HCT116 (cell line): ENCODE results near the gene PKP3. TPM values are rescaled to one million over a fixed set of nuclear protein-coding genes. Genes with fewer than 3 reads are reported as not detected.

Source experiments
- ATAC-seq: fragments of 200-7000 bp; cut with Tn5 transposase; 2 replicates; pipeline ENCODE4 v1.9.1; 2020; ENCODE audit warnings: mild to moderate bottlenecking, moderate library complexity
- BruUV-seq: library from RNA; stranded (reverse); fragments of 400-500 nt; replicated peaks from 2 replicates; lab custom pipeline; 2021; lab: Mats Ljungman, UMichigan
- CTCF ChIA-PET: fragments of 300-600 bp; sonication (Branson Sonifier 250); formaldehyde crosslinking; loops from one replicate; lab custom pipeline; 2021; ENCODE audit warnings: antibody characterized with exemption; lab: Charles Lee
- POLR2A ChIA-PET: fragments of 300-600, 350-600 bp; sonication (Branson Sonifier 250); formaldehyde crosslinking; loops from one replicate; lab custom pipeline; 2021; ENCODE audit warnings: antibody characterized with exemption; lab: Charles Lee
- RAD21 ChIA-PET, 2 experiments: fragments of 300-600 bp; sonication (Branson Sonifier 250); formaldehyde crosslinking; loops; one replicate each; lab custom pipeline; 2023; ENCODE audit warnings: low total read pairs in 2 of 2; ENCODE audit not compliant: uncharacterized antibody in 2 of 2, unreplicated experiment in 2 of 2, low non-redundant PET in 1 of 2; lab: Charles Lee
- DNase-seq: peaks from one replicate; pipeline ENCODE4 v3.0.0-alpha.2; 2010; ENCODE audit warnings: low read depth, low spot score
- H2AFZ ChIP-seq: fragments of 200-600 bp; shearing (Covaris generic), sonication (generic); 2 replicates; pipeline ENCODE4 v1.6.1; 2017; ENCODE audit warnings: low read depth, mixed run types, mixed read lengths, antibody characterized with exemption, low read length; ENCODE audit not compliant: poor library complexity, severe bottlenecking
- H3K27ac ChIP-seq: 2 replicates; pipeline ENCODE4 v1.5.1; 2012; ENCODE audit warnings: low read depth, low read length
- H3K27me3 ChIP-seq: fragments of 200-600 bp; sonication (generic); 2 replicates; pipeline ENCODE4 v1.6.1; 2016; ENCODE audit warnings: mixed run types, low read length, mixed read lengths; ENCODE audit not compliant: insufficient read depth
- H3K36me3 ChIP-seq, 2 experiments: fragments of 200-500 bp in 1 of 2; fragments of 200-600 bp in 1 of 2; sonication (Bioruptor generic) in 1 of 2; sonication (generic) in 1 of 2; 2 replicates each; pipeline versions ENCODE4 v1.5.1 to v1.6.1; 2014 to 2016; ENCODE audit warnings: low read length in 2 of 2, inconsistent platforms in 1 of 2, mixed read lengths in 1 of 2, mixed run types in 1 of 2; ENCODE audit not compliant: insufficient read depth in 2 of 2, control insufficient read depth in 1 of 2
- H3K4me1 ChIP-seq, 2 experiments: fragments of 200-600 bp in 1 of 2; sonication (generic) in 1 of 2; 2 replicates each; pipeline versions ENCODE4 v1.5.1 to v1.6.1; 2012 to 2017; ENCODE audit warnings: low read length in 2 of 2, inconsistent platforms in 1 of 2, mild to moderate bottlenecking in 1 of 2, mixed read lengths in 1 of 2, mixed run types in 1 of 2, moderate library complexity in 1 of 2; ENCODE audit not compliant: insufficient read depth in 2 of 2, control insufficient read depth in 1 of 2
- H3K4me2 ChIP-seq: fragments of 200-600 bp; sonication (generic); 2 replicates; pipeline ENCODE4 v1.6.1; 2017; ENCODE audit warnings: mixed run types, low read length, mixed read lengths
- H3K4me3 ChIP-seq, 2 experiments: fragments of 200-600 bp in 1 of 2; sonication (generic) in 1 of 2; replicated peaks in 1 of 2; 2 replicates each; pipeline ENCODE4 v1.5.1; 2011 to 2016; ENCODE audit warnings: low read length in 2 of 2, control low read depth in 1 of 2, low read depth in 1 of 2, mild to moderate bottlenecking in 1 of 2, mixed read lengths in 1 of 2, mixed run types in 1 of 2
- H3K79me2 ChIP-seq: fragments of 200-600 bp; sonication (generic); 2 replicates; pipeline ENCODE4 v1.6.1; 2017; ENCODE audit warnings: mild to moderate bottlenecking, mixed run types, low read length, moderate library complexity, mixed read lengths; ENCODE audit not compliant: insufficient read depth
- H3K9ac ChIP-seq: fragments of 200-600 bp; sonication (generic); 2 replicates; pipeline ENCODE4 v1.6.1; 2016; ENCODE audit warnings: low read length, mixed read lengths
- H3K9me2 ChIP-seq: fragments of 200-600 bp; sonication (generic), shearing (Covaris generic); 2 replicates; pipeline ENCODE4 v1.6.1; 2017; ENCODE audit warnings: mixed run types, mild to moderate bottlenecking, moderate library complexity; ENCODE audit not compliant: insufficient read depth
- H3K9me3 ChIP-seq, 2 experiments: fragments of 200-500 bp in 1 of 2; fragments of 200-600 bp in 1 of 2; sonication (Bioruptor generic) in 1 of 2; sonication (generic) in 1 of 2; 2 replicates each; pipeline ENCODE4 v1.6.1; 2014 to 2017; ENCODE audit warnings: low read length in 2 of 2, mixed read lengths in 2 of 2, inconsistent platforms in 1 of 2, low read depth in 1 of 2, mild to moderate bottlenecking in 1 of 2, mixed run types in 1 of 2, moderate library complexity in 1 of 2; ENCODE audit not compliant: control insufficient read depth in 1 of 2, insufficient read depth in 1 of 2
- H4K20me1 ChIP-seq: fragments of 200-600 bp; sonication (generic), shearing (Covaris generic); 2 replicates; pipeline ENCODE4 v1.6.1; 2017; ENCODE audit warnings: mixed run types, mild to moderate bottlenecking, moderate library complexity; ENCODE audit not compliant: insufficient read depth
- CBX3 ChIP-seq: IDR thresholded peaks from 2 replicates; pipeline ENCODE4 v1.6.1; 2012; ENCODE audit warnings: low read depth
- EGR1 ChIP-seq: IDR thresholded peaks from 2 replicates; pipeline ENCODE4 v1.6.1; 2012; ENCODE audit warnings: low read depth
- ELF1 ChIP-seq: IDR thresholded peaks from 2 replicates; pipeline ENCODE4 v1.6.1; 2012; ENCODE audit warnings: low read depth, borderline replicate concordance
- EZH2phosphoT487 ChIP-seq: fragments of 200-600 bp; IDR thresholded peaks from 2 replicates; pipeline ENCODE4 v1.6.1; 2018; ENCODE audit warnings: antibody characterized with exemption, borderline replicate concordance
- JUND ChIP-seq: IDR thresholded peaks from 2 replicates; pipeline ENCODE4 v1.6.1; 2012
- MAX ChIP-seq: IDR thresholded peaks from 2 replicates; pipeline ENCODE4 v1.6.1; 2012
- POLR2A ChIP-seq: IDR thresholded peaks from 2 replicates; pipeline ENCODE4 v1.7.0; 2011; ENCODE audit warnings: borderline replicate concordance; ENCODE audit not compliant: insufficient read depth, insufficient read length; ENCODE audit errors: extremely low read depth
- SP1 ChIP-seq: IDR thresholded peaks from 2 replicates; pipeline ENCODE4 v1.6.1; 2012; ENCODE audit warnings: low read depth
- TCF7L2 ChIP-seq: IDR thresholded peaks from 2 replicates; pipeline ENCODE4 v1.7.0; 2011; ENCODE audit warnings: borderline replicate concordance, inconsistent platforms; ENCODE audit not compliant: insufficient read depth, insufficient read length; ENCODE audit errors: extremely low read depth
- ZFX ChIP-seq: fragments of 450-650 bp; IDR thresholded peaks from 2 replicates; pipeline ENCODE4 v1.6.1; 2017
- intact Hi-C: fragments of 100-400 bp; cut with micrococcal nuclease; formaldehyde crosslinking; loops from 2 replicates; pipeline ENCODE4 v1.10.0; 2022
- total RNA-seq: library from RNA; stranded (reverse); gene quantifications from one replicate; pipeline ENCODE4 v1.2.1, GENCODE V29; 2021; ENCODE audit not compliant: unreplicated experiment
- TF ChIP-seq, protein P1 (sequence below): IDR thresholded peaks from 2 replicates; pipeline ENCODE4 v1.6.1; 2011; ENCODE audit warnings: mild to moderate bottlenecking, low read length, moderate library complexity; ENCODE audit not compliant: insufficient replicate concordance; ENCODE audit errors: extremely low read depth
- TF ChIP-seq, protein P2 (sequence below), 3 experiments: fragments of 200-600 bp in 1 of 3; sonication (generic) in 1 of 3; IDR thresholded peaks in 2 of 3; conservative IDR thresholded peaks in 1 of 3; 2 replicates each; pipeline ENCODE4 v1.5.1; 2012 to 2017; ENCODE audit warnings: low read depth in 2 of 3, low read length in 2 of 3, antibody characterized with exemption in 1 of 3, borderline replicate concordance in 1 of 3, control low read depth in 1 of 3, mild to moderate bottlenecking in 1 of 3, mixed read lengths in 1 of 3, mixed run types in 1 of 3, moderate library complexity in 1 of 3; ENCODE audit not compliant: insufficient read depth in 1 of 3

Gene PKP3
- total RNA-seq, 1 experiment from 2014 or later: 157 TPM

DNA sequence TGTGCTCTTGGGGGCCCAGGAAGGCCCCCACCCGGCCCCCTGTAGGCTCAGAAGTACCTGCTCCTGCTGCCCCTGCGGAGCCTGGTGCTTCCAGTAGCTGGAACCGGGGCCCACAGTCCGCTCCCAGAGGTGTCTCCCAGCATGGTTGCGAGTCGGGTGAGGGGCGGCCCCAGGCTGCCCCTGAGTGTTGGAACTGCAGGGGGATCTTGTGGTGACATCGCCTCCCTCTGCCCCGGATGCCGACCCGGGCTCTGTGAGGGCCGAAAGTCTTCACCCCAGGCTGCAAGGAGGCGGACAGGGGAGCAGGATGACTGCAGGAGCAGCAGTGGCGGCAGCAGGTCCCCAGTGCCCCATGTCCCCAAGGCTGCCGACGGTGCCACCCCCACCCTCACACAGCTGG is 9.5 kb upstream of the PKP3 start:
- BruUV-seq: no TSS peak
- ChIA-PET CTCF (no interaction called here), RAD21 (no interaction called here), POLR2A (no interaction called here)
- Histone ChIP-seq H3K27ac (no peak overlapping the region), H3K9me3 (no peaks in the 10 kb centered on the region; a peak in 1 of 4 replicates), H3K27me3 (no peaks in the 10 kb centered on the region), H3K4me1 (no peaks in the 10 kb centered on the region), H3K9me2 (no peaks in the 10 kb centered on the region), H4K20me1 (no peaks in the 10 kb centered on the region), H2AFZ (no peak overlapping the region), H3K79me2 (no peaks in the 10 kb centered on the region), H3K36me3 (no peaks in the 10 kb centered on the region), H3K4me2 (no peak overlapping the region), H3K4me3 (no peak overlapping the region), H3K9ac (no peak overlapping the region)
- DNase-seq (no peak), ATAC-seq (no peak)
- intact Hi-C loops: no loop called here
- no peak for TF ChIP-seq ZFX
- TF ChIP-seq, protein P1, sequence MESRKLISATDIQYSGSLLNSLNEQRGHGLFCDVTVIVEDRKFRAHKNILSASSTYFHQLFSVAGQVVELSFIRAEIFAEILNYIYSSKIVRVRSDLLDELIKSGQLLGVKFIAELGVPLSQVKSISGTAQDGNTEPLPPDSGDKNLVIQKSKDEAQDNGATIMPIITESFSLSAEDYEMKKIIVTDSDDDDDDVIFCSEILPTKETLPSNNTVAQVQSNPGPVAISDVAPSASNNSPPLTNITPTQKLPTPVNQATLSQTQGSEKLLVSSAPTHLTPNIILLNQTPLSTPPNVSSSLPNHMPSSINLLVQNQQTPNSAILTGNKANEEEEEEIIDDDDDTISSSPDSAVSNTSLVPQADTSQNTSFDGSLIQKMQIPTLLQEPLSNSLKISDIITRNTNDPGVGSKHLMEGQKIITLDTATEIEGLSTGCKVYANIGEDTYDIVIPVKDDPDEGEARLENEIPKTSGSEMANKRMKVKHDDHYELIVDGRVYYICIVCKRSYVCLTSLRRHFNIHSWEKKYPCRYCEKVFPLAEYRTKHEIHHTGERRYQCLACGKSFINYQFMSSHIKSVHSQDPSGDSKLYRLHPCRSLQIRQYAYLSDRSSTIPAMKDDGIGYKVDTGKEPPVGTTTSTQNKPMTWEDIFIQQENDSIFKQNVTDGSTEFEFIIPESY: no peak
- no peak for TF ChIP-seq JUND
- no peak for TF ChIP-seq MAX
- TF ChIP-seq, protein P2, sequence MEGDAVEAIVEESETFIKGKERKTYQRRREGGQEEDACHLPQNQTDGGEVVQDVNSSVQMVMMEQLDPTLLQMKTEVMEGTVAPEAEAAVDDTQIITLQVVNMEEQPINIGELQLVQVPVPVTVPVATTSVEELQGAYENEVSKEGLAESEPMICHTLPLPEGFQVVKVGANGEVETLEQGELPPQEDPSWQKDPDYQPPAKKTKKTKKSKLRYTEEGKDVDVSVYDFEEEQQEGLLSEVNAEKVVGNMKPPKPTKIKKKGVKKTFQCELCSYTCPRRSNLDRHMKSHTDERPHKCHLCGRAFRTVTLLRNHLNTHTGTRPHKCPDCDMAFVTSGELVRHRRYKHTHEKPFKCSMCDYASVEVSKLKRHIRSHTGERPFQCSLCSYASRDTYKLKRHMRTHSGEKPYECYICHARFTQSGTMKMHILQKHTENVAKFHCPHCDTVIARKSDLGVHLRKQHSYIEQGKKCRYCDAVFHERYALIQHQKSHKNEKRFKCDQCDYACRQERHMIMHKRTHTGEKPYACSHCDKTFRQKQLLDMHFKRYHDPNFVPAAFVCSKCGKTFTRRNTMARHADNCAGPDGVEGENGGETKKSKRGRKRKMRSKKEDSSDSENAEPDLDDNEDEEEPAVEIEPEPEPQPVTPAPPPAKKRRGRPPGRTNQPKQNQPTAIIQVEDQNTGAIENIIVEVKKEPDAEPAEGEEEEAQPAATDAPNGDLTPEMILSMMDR (IDR thresholded peaks at IDR 0.05 in 2 of 3, conservative IDR thresholded peaks at IDR 0.05 in 1 of 3; ENCODE audit: borderline replicate concordance in 1 of 3, insufficient read depth in 1 of 3, low read depth in 2 of 3, low read length in 2 of 3): no peak
- TF ChIP-seq CBX3: no peak
- TF ChIP-seq POLR2A: no peak
- no peak for TF ChIP-seq EGR1
- no peak for TF ChIP-seq TCF7L2
- no peak for TF ChIP-seq EZH2phosphoT487
- TF ChIP-seq SP1: no peak
- no peak for TF ChIP-seq ELF1
